Measurements from ENCODE around the gene DTHD1. TPM values are rescaled to one million over a fixed set of nuclear protein-coding genes. Genes with fewer than 3 reads are reported as not detected.

DTHD1 gene
- total RNA-seq: 10 to 100 TPM in 2 of 6 donors, 1 to 10 TPM in 3, under 1 TPM in 1; 0.83 to 47.4 (median 7.2) TPM

DNA sequence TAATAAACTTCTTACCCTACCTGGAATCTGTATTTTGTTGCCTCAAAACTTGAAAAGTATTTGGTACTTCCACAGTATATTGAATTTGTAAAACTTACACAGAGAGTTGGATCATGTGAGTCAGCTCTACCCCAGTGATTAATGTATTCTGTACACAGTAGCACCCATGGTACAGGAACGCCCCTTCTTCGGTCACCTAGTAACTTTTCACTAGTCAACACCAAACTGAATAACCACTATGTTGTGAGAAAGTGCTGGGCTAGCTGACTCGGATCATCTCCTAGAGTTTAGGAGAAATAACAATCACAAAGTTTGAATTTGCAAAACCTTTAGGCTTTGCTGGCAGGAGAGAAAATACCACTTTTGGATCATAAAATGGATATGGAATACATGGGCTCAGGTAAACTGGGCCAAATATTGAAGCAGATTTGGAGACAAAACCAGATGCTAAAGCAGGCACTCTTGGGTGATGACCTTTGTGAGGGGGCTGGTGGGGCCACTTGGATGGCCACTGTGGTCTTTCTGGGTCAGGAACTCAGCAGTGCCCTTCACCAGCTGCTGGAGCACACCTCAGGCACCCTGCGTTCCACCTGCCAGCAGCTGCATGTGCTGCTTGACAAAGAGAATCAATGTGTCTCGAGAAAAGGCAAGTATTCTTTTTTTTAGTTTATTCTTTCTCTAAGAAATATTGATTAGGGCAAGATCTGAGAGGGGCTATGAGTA is at the start of gene DTHD1:
DTHD1 (plus strand) TSS at position 233 of the 723 bp plus-strand sequence; CDS start at position 376, 143 bp downstream.
- Histone ChIP-seq H3K36me3 (no peaks in the 10 kb centered on the region), H3K27ac (peak within 1 kb of the TSS in 1 of 4 donors; percentile 17), H3K27me3 (no peaks in the 10 kb centered on the region), H3K4me1 (peaks cover 0 to 7% (median 0%) of the 10 kb centered on the region in 4 donors), H3K4me3 (peak within 1 kb of the TSS in 2 of 4 donors; percentile 1 to 3), H3K9me3 (no peaks in the 10 kb centered on the region)
- no peak for DNase-seq
- TF ChIP-seq EP300 (IDR thresholded peaks at IDR 0.05) (no peak), POLR2AphosphoS5 (IDR thresholded peaks at IDR 0.05) (no peak), POLR2A (IDR thresholded peaks at IDR 0.05) (peak in 1 of 4 donors; percentile 46)
- 83 to 97% methylated on average over 5 of the region's 5 CpGs for WGBS, 2 donors
- ATAC-seq (ENCODE audit: low FRiP score in 2 of 2): peak in 1 of 2 donors; percentile 69

DNA sequence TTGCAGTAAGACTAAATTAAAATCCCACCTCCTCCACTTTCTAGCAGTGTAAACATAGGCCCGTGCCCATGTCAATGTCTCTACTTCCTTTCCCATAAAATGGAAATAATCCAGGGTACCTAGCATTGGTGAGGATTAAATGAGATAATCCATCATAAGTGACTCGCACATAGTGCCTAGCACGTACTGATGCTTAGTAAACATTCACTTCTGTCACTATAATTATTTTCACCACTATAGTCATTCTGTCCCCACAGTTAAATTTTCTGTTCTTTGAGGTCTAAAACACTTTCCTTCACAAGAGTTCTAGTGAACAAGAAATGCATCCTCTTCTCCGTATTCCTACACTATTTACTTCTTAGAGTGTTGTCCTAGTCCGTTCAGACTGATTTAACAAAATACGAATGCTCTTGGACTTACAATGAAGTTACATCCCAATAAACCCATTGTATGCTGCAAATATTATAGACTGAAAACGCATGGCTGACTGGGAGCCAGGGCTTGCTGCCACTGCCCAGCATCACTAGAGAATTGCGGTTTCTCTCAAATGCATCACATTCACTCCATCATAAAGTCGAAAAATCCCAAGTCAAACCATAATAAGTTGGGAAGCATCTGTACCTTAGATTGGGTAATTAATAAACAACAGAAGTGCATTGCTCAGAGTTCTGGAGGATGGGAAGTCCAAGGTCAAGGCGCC is 47.7 kb upstream of the DTHD1 start:
- WGBS, 2 donors: 91 to 93% methylated on average over 10 of the region's 10 CpGs
- Histone ChIP-seq H3K27me3 (no peaks in the 10 kb centered on the region), H3K36me3 (peaks cover 0 to 2% (median 0%) of the 10 kb centered on the region in 4 donors), H3K27ac (no peak overlapping the region), H3K4me1 (peaks cover 0 to 4% (median 0%) of the 10 kb centered on the region in 4 donors), H3K9me3 (no peaks in the 10 kb centered on the region), H3K4me3 (no peak overlapping the region)
- TF ChIP-seq POLR2A (IDR thresholded peaks at IDR 0.05): no peak
- no peak for TF ChIP-seq POLR2AphosphoS5 (IDR thresholded peaks at IDR 0.05)
- TF ChIP-seq, protein P1, sequence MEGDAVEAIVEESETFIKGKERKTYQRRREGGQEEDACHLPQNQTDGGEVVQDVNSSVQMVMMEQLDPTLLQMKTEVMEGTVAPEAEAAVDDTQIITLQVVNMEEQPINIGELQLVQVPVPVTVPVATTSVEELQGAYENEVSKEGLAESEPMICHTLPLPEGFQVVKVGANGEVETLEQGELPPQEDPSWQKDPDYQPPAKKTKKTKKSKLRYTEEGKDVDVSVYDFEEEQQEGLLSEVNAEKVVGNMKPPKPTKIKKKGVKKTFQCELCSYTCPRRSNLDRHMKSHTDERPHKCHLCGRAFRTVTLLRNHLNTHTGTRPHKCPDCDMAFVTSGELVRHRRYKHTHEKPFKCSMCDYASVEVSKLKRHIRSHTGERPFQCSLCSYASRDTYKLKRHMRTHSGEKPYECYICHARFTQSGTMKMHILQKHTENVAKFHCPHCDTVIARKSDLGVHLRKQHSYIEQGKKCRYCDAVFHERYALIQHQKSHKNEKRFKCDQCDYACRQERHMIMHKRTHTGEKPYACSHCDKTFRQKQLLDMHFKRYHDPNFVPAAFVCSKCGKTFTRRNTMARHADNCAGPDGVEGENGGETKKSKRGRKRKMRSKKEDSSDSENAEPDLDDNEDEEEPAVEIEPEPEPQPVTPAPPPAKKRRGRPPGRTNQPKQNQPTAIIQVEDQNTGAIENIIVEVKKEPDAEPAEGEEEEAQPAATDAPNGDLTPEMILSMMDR (IDR thresholded peaks at IDR 0.05): no peak
- TF ChIP-seq EP300 (IDR thresholded peaks at IDR 0.05): no peak
- ATAC-seq (ENCODE audit: low FRiP score in 2 of 2) (no peak), DNase-seq (no peak)

DNA sequence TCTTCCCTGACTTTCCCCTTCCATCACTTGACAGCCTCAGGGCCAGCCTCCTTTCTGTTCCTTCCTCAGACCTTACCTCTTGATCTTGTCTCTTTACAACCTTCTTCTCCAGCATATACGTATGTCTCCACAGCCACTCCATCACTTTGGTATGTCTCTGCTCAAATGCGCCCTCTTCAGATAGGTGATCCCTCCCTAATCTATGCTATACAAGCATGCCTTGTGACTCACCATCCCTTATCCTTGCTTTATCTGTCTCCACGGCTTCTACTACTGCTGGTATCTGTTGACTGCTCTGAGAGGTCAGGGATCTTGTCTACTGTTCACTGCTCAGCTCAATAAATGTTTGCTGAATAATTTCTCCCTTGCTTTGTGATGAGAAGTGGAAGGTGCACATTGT is 46.1 kb upstream of the DTHD1 start:
- TF ChIP-seq, protein P1 (IDR thresholded peaks at IDR 0.05): no peak
- TF ChIP-seq POLR2A (IDR thresholded peaks at IDR 0.05) (no peak), POLR2AphosphoS5 (IDR thresholded peaks at IDR 0.05) (no peak), EP300 (IDR thresholded peaks at IDR 0.05) (no peak)
- DNase-seq (no peak), ATAC-seq (ENCODE audit: low FRiP score in 2 of 2) (no peak)
- H3K4me1 ChIP-seq: peaks cover 0 to 6% (median 0%) of the 10 kb centered on the region in 4 donors
- no peak overlapping the region for H3K27ac ChIP-seq
- H3K4me3 ChIP-seq: no peak overlapping the region
- H3K27me3 ChIP-seq: no peaks in the 10 kb centered on the region
- 71 to 89% methylated on average over 3 of the region's 3 CpGs for WGBS, 2 donors
- H3K9me3 ChIP-seq: no peaks in the 10 kb centered on the region
- peaks cover 0 to 3% (median 0%) of the 10 kb centered on the region in 4 donors for H3K36me3 ChIP-seq

DNA sequence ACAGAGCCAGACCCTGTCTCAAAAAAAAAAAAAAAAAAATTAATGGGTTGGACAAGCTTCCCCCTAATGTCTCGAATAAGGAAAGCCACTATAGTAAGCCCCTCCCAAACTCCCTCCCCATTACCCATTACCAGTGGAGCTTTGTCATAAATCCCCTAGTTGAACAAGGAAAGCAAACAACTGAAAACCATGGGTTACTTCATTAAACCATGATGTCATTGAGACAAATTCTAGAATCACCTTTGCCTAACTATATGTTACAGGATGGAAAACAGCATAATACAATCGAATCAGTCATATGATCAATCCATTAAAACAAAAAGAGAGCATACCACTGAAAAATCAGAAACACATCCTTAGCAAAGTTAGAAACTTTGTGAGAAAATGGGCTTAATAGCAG is 45.3 kb upstream of the DTHD1 start:
- H3K27me3 ChIP-seq: no peaks in the 10 kb centered on the region
- DNase-seq (no peak), ATAC-seq (ENCODE audit: low FRiP score in 2 of 2) (no peak)
- peaks cover 0 to 6% (median 2%) of the 10 kb centered on the region in 4 donors for H3K4me1 ChIP-seq
- 94 to 97% methylated on average over 2 of the region's 2 CpGs for WGBS, 2 donors
- H3K9me3 ChIP-seq: no peaks in the 10 kb centered on the region
- no peak overlapping the region for H3K4me3 ChIP-seq
- no peak overlapping the region for H3K27ac ChIP-seq
- TF ChIP-seq POLR2A (IDR thresholded peaks at IDR 0.05) (no peak), EP300 (IDR thresholded peaks at IDR 0.05) (no peak), POLR2AphosphoS5 (IDR thresholded peaks at IDR 0.05) (no peak)
- TF ChIP-seq, protein P1 (IDR thresholded peaks at IDR 0.05): no peak
- peaks cover 0 to 3% (median 0%) of the 10 kb centered on the region in 4 donors for H3K36me3 ChIP-seq
